Activated CD4-positive, alpha-beta T cell treated with anti-CD3 and anti-CD28 coated beads for 36 hours (primary cell): ENCODE data around the gene GINS2. TPM values are rescaled to one million over a fixed set of nuclear protein-coding genes. Genes with fewer than 3 reads are reported as not detected.
A peak's percentile ranks its signal among the peaks of the same experiment; 100 is the strongest.

Experiments
- ATAC-seq: fragments of 200-7000 bp; cut with Tn5 transposase; one replicate; pipeline ENCODE4 v1.10.0; 2021; ENCODE audit warnings: mild to moderate bottlenecking, moderate library complexity
- CTCF ChIA-PET: fragments of 350-600 bp; sonication (Branson Sonifier 250); formaldehyde crosslinking; loops from one replicate; lab custom pipeline; 2021; ENCODE audit warnings: antibody characterized with exemption; lab: Charles Lee
- POLR2A ChIA-PET: fragments of 350-600 bp; sonication (Branson Sonifier 250); formaldehyde crosslinking; loops from one replicate; lab custom pipeline; 2021; ENCODE audit warnings: antibody characterized with exemption, inconsistent platforms; lab: Charles Lee
- DNase-seq: peaks from one replicate; pipeline ENCODE4 v3.0.0-alpha.2; 2020
- H3K27ac Mint-ChIP-seq: one replicate; pipeline ENCODE4 v1.8.0; 2021; ENCODE audit warnings: mixed read lengths
- H3K27me3 Mint-ChIP-seq: one replicate; pipeline ENCODE4 v1.8.0; 2021; ENCODE audit warnings: mixed read lengths
- H3K36me3 Mint-ChIP-seq: one replicate; pipeline ENCODE4 v1.8.0; 2021; ENCODE audit warnings: low read depth, mixed read lengths
- H3K4me1 Mint-ChIP-seq: one replicate; pipeline ENCODE4 v1.8.0; 2021; ENCODE audit warnings: mixed read lengths
- H3K4me3 Mint-ChIP-seq: one replicate; pipeline ENCODE4 v1.8.0; 2021; ENCODE audit warnings: mild to moderate bottlenecking, moderate library complexity, mixed read lengths
- H3K9me3 Mint-ChIP-seq: one replicate; pipeline ENCODE4 v1.8.0; 2021; ENCODE audit warnings: low read depth, mixed read lengths
- intact Hi-C, 2 experiments: fragments of 100-400 bp; cut with DNase I in 1 of 2; cut with micrococcal nuclease in 1 of 2; formaldehyde crosslinking; loops; one replicate each; pipeline versions ENCODE4 v1.14.2 to v1.15.1; 2022 to 2024; cut with DNase I, micrococcal nuclease
- total RNA-seq, 2 experiments: library from RNA; stranded (reverse); gene quantifications; one replicate each; pipeline ENCODE4 v1.2.3, GENCODE V29; 2021

Gene GINS2
- total RNA-seq, 2 experiments from 2014 or later: 86.4 to 87.5 TPM

DNA sequence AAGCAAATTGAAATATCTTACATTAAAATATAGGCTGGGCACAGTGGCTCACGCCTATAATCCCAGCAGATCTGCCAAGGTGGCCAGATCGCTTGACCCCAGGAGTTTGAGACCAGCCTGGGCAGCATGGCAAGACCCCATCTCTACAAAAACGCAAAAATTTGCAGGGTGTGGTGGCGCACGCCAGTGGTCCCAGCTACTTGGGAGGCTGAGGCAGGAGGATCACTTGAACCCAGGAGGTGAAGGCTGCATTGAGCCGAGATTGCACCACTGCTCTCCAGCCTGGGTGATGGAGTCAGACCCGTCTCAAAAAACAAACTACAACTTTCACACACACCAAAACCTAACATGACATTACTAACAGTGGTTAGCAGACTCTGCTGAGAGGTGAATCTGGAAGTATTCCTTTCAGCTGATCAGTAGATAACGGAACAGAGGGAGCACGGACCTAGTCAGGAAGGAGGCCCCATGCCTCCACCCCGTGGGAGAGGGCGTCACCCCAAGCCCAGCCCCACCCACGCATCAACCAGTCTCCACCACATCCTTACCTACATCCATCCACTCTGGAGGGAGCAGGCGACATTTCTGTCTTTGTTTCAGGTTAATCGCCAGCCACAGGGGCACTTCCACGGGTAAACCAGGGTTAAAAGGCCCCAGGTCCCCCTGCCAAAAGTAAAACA, 1.7 kb downstream of the GINS2 start:
- Mint-ChIP-seq H3K4me3 (peak overlapping the region; percentile 88), H3K27me3 (peaks cover 3% of the 10 kb centered on the region)
- CTCF ChIA-PET: interaction anchor here (0.5 to 1.9 kb wide), 6 partner anchors 9 to 692 kb away, joined by 3 to 4 read pairs (median 3); no protein-coding TSS in a partner anchor

DNA sequence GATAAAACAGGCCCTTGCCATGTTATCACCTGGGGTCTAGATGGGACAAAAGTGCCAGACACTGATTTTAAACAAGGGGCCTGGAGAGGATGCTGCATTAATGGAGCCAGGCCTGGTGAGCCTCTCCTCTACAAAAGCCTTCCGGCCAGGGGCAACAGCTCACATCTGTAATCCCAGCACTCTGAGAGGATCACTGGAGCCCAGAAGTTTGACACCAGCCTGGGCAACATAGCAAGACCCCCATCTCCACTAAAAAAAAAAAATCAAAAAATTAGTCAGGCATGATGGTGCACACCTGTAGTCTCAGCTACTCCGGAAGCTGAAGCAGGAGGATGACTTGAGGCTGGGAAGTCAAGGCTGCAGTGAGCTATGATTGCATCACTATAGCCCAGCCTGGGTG, 3.5 kb downstream of the GINS2 start:
- Mint-ChIP-seq H3K4me1 (peaks cover 18% of the 10 kb centered on the region), H3K27me3 (no peaks in the 10 kb centered on the region), H3K9me3 (no peaks in the 10 kb centered on the region), H3K27ac (no peak overlapping the region), H3K4me3 (no peak overlapping the region), H3K36me3 (peaks cover 57% of the 10 kb centered on the region)
- ChIA-PET POLR2A (interaction anchor here (0.6 to 1.0 kb wide), 2 partner anchors 32 to 173 kb away, joined by 3 to 4 read pairs; no protein-coding TSS in a partner anchor), CTCF (interaction anchor here (1.2 to 1.9 kb wide), 2 partner anchors 11 to 26 kb away, joined by 4 to 5 read pairs; no protein-coding TSS in a partner anchor)
- DNase-seq (no peak), ATAC-seq (no peak)
- intact Hi-C loops: loop anchor here in 1 of 2 experiments (5.0 to 10.0 kb wide), 2 partner anchors 212 to 870 kb away; partner anchors contain the start of genes IRF8 and MTHFSD

More for the DNA sequence above, 1.7 kb downstream of the GINS2 start:
- Mint-ChIP-seq H3K4me1 (peaks cover 18% of the 10 kb centered on the region), H3K27ac (peak overlapping the region; percentile 42), H3K9me3 (no peaks in the 10 kb centered on the region), H3K36me3 (peaks cover 44% of the 10 kb centered on the region)
- ATAC-seq (no peak), DNase-seq (peak; percentile 52)
- POLR2A ChIA-PET: no interaction called here
- intact Hi-C loops: loop anchor here in 1 of 2 experiments (5.0 to 10.0 kb wide), 2 partner anchors 210 to 868 kb away; partner anchors contain the start of genes IRF8 and MTHFSD

DNA sequence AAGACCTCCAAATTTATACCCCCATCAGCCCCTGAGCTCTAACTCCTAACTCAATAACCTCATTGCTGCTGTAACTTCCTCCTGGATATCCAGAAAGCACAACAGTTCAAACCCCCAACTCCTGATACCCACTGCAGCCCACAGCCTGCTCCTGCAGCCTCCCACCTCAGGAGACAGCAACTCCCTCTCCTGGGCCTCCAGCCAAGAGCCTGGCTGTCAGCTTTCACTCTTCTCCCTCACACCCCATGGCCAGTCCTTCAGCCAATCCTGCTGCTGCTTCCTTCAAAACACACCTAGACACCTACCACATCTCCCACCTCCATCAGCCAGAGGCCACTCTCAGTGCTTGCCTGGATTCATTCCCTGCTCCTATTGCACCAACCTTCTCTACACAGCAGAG, 5.4 kb downstream of the GINS2 start:
- POLR2A ChIA-PET: no interaction called here
- Mint-ChIP-seq H3K36me3 (peaks cover 68% of the 10 kb centered on the region), H3K27ac (no peak overlapping the region), H3K9me3 (no peaks in the 10 kb centered on the region), H3K27me3 (no peaks in the 10 kb centered on the region), H3K4me1 (peaks cover 18% of the 10 kb centered on the region), H3K4me3 (no peak overlapping the region)
- DNase-seq (no peak), ATAC-seq (no peak)
- CTCF ChIA-PET: interaction anchor here (0.5 to 1.2 kb wide), 4 partner anchors 9 to 138 kb away, joined by 3 read pairs; no protein-coding TSS in a partner anchor
- intact Hi-C loops: loop anchor here in 1 of 2 experiments (10.0 kb wide), 1 partner anchor 871 kb away; the partner anchor contains the start of gene MTHFSD

DNA sequence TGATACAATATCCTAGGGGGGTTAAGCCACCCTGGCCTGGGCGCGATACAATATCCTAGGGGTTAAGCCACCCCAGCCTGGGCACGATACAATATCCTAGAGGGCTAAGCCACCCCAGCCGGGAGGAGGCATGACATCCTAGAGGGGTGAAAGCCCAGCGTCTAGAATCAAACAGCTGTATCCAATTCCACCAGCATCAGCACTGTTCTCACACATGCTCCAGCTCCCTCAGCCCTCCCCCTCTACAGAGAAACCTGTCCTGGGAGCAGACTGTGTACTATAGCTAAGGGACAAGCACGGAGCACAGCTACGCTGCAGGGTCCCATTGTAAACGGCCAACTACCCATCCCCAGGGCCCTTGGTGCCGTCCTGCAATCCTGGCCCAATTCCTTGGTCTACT, 6.2 kb downstream of the GINS2 start:
- Mint-ChIP-seq H3K27me3 (no peaks in the 10 kb centered on the region), H3K4me1 (peaks cover 14% of the 10 kb centered on the region), H3K4me3 (no peak overlapping the region), H3K36me3 (peaks cover 64% of the 10 kb centered on the region), H3K27ac (no peak overlapping the region), H3K9me3 (no peaks in the 10 kb centered on the region)
- POLR2A ChIA-PET: no interaction called here
- intact Hi-C loops: loop anchor here in 1 of 2 experiments (10.0 kb wide), 1 partner anchor 872 kb away; the partner anchor contains the start of gene MTHFSD
- ATAC-seq (no peak), DNase-seq (no peak)
- CTCF ChIA-PET: interaction anchor here (1.2 kb wide), 1 partner anchor 10 kb away, joined by 3 read pairs; no protein-coding TSS in a partner anchor

DNA sequence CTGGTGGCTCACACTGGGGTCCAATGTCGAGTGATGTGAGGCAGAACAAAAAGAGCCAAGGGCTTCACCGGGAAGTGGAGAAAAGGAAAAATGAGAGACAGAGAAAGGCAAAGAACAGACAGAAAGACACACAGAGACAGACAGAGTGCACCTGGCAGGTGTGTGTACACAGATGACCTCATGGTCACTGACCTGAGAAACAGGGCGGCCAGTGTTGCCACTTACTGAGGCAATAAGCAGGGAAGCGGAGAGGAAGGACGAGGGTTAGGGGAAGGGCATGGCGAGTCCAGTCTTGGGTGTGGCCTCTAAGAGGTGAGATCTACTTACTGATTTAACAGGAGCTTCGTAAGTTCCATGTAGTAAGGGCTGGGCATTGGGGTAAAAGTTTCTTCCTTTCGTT, 7.5 kb downstream of the GINS2 start:
- ATAC-seq (no peak), DNase-seq (no peak)
- H3K4me1 Mint-ChIP-seq: peaks cover 4% of the 10 kb centered on the region
- no peak overlapping the region for H3K4me3 Mint-ChIP-seq
- intact Hi-C loops: loop anchor here in 1 of 2 experiments (10.0 kb wide), 1 partner anchor 874 kb away; the partner anchor contains the start of gene MTHFSD
- CTCF ChIA-PET: no interaction called here
- H3K27me3 Mint-ChIP-seq: no peaks in the 10 kb centered on the region
- H3K9me3 Mint-ChIP-seq: no peaks in the 10 kb centered on the region
- H3K36me3 Mint-ChIP-seq: peaks cover 55% of the 10 kb centered on the region
- POLR2A ChIA-PET: interaction anchor here (0.5 kb wide), 1 partner anchor 10 kb away, joined by 3 read pairs; no protein-coding TSS in a partner anchor
- H3K27ac Mint-ChIP-seq: no peak overlapping the region

DNA sequence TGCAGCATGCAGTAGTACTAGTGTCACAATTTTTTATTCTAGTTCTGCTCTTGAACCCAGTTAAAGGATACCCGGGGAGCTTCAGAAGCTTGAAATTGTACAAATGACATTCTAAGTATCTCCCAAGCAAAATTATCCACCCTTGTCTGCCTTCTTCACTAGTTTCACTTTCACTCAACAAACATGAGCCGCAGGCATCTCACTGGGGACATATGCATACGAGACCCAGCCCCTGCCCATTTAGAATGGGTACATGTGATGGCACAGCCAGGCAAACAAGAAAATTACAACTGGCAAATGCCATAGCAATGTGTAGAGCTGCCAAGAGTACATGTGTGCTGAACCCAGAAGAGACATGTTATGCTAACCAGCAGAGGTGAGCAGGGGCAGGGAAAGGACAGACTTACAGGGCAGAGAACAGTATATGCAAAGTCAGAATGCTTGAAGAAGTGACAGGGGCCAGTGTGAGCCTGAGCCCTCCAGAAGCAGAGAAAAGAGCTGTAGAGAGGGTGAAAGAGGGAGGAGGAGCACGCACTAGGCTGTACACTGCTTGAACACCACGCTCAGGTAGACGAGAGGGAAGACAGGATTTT, 8.3 kb downstream of the GINS2 start:
- intact Hi-C loops: loop anchor here in 1 of 2 experiments (10.0 kb wide), 1 partner anchor 874 kb away; the partner anchor contains the start of gene MTHFSD
- no peak for ATAC-seq
- CTCF ChIA-PET: interaction anchor here (1.8 kb wide), 1 partner anchor 12 kb away, joined by 5 read pairs; no protein-coding TSS in a partner anchor

DNA sequence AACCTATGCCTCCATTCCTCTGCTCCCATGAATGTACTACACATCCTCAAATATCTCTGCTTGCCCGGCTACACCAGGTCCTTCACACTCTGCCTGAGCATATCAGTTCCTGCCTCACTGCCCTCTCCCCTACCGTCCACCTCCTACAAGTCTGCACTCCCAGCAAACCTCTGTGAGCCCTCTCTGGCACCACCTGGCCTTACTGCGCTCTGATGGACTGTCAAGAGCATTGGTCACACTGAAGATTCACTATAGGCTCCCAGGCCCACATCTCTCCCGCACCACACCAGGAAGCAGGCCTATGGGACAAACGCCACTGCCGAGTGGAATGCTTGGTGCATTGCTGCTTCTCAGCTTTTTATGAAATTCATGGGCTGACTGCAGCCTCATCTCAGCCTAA, 8.9 kb downstream of the GINS2 start:
- POLR2A ChIA-PET: no interaction called here
- H3K4me3 Mint-ChIP-seq: no peak overlapping the region
- no peak for ATAC-seq
- no peak for DNase-seq
- no peaks in the 10 kb centered on the region for H3K27me3 Mint-ChIP-seq
- intact Hi-C loops: loop anchor here in 1 of 2 experiments (10.0 kb wide), 1 partner anchor 875 kb away; the partner anchor contains the start of gene MTHFSD
- peaks cover 57% of the 10 kb centered on the region for H3K36me3 Mint-ChIP-seq
- CTCF ChIA-PET: interaction anchor here (1.8 kb wide), 1 partner anchor 13 kb away, joined by 5 read pairs; no protein-coding TSS in a partner anchor
- H3K4me1 Mint-ChIP-seq: peaks cover 7% of the 10 kb centered on the region
- H3K27ac Mint-ChIP-seq: no peak overlapping the region
- H3K9me3 Mint-ChIP-seq: no peaks in the 10 kb centered on the region

More for the DNA sequence above, 8.3 kb downstream of the GINS2 start:
- H3K36me3 Mint-ChIP-seq: peaks cover 57% of the 10 kb centered on the region
- no peak for DNase-seq
- no peaks in the 10 kb centered on the region for H3K9me3 Mint-ChIP-seq
- no peak overlapping the region for H3K27ac Mint-ChIP-seq
- H3K4me3 Mint-ChIP-seq: no peak overlapping the region
- H3K4me1 Mint-ChIP-seq: peaks cover 4% of the 10 kb centered on the region
- POLR2A ChIA-PET: no interaction called here
- H3K27me3 Mint-ChIP-seq: no peaks in the 10 kb centered on the region

DNA sequence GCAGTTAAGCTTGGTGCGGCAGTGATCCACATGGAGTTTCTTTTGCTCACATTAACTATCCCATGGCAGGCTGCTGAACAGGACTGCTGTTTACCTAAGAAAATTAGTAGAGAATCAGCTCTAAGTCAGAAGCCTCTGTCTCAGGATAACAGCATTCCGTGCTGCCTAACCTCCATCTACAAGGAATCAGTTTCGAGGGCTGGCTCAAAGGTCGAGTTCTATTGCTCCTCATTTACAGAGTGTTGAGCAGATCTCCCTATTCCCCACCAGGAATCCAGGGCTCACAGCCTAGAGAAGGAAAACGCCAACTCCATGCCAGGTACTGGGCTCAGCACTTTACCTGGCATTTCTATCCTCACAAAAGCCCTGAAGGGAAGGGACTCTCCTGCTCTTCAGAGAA, 9.9 kb downstream of the GINS2 start:
- no peak overlapping the region for H3K27ac Mint-ChIP-seq
- H3K9me3 Mint-ChIP-seq: no peaks in the 10 kb centered on the region
- peaks cover 7% of the 10 kb centered on the region for H3K4me1 Mint-ChIP-seq
- ChIA-PET CTCF (interaction anchor here (0.6 to 1.8 kb wide), 3 partner anchors 14 to 22 kb away, joined by 3 to 5 read pairs (median 3); no protein-coding TSS in a partner anchor), POLR2A (no interaction called here)
- ATAC-seq: no peak
- peaks cover 61% of the 10 kb centered on the region for H3K36me3 Mint-ChIP-seq
- H3K27me3 Mint-ChIP-seq: no peaks in the 10 kb centered on the region
- no peak for DNase-seq
- H3K4me3 Mint-ChIP-seq: no peak overlapping the region
- intact Hi-C loops: no loop called here

DNA sequence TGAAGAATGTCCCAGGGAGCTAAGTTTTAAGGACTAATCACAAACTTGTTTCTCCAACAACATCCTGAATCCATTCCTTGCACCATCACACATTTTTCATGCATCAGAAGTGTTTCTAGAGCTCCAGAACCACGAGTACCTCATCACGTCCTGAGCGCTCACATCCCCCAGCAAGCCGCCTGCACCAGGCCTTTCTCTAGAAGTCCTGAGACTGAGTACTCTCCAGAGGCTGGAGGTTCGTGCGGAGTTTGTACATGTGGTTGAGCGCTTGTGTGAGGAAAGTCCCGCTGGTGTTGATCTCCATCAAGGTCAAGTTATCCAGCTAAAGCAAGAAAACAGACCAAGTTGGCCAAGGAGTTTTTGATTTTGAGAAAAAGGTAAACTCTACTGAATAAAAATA, 10.7 kb downstream of the GINS2 start:
- Mint-ChIP-seq H3K27me3 (no peaks in the 10 kb centered on the region), H3K4me3 (no peak overlapping the region), H3K27ac (no peak overlapping the region), H3K9me3 (no peaks in the 10 kb centered on the region), H3K4me1 (peaks cover 7% of the 10 kb centered on the region), H3K36me3 (peaks cover 56% of the 10 kb centered on the region)
- ATAC-seq (no peak), DNase-seq (no peak)
- intact Hi-C loops: no loop called here
- ChIA-PET CTCF (interaction anchor here (0.8 to 1.5 kb wide), 3 partner anchors 9 to 27 kb away, joined by 3 read pairs; no protein-coding TSS in a partner anchor), POLR2A (no interaction called here)

DNA sequence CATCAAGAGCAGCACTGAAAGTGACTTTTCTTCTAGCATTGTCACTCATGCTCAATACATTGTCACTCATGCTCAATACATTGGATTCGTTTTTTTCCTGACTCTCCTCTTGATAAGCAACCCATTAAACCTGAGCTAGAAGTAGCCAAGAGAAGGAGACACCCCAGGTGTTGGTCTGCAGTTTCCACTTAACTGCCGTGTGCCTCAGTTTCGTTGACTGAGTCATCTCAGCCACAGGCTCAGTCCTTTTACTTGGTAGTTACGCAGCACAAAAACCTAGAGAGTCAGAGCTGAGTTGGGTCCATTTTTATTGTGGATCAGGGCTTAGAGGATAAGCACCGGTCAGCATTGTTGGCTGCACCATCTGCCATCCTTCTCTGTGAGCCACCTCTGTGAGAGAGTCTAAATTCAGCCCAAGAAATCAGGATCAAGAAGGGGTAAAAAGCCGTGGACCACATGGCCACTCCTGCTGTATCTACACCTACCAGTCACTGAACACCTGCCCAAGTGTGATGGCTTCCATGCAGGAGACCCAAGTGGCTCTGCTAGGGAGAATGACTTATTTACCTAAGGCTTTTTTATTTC, 11.3 kb downstream of the GINS2 start:
- Mint-ChIP-seq H3K36me3 (peaks cover 59% of the 10 kb centered on the region), H3K9me3 (no peaks in the 10 kb centered on the region), H3K4me3 (no peak overlapping the region), H3K27ac (no peak overlapping the region), H3K4me1 (peaks cover 7% of the 10 kb centered on the region), H3K27me3 (no peaks in the 10 kb centered on the region)
- intact Hi-C loops: no loop called here
- ATAC-seq (no peak), DNase-seq (no peak)
- ChIA-PET CTCF (interaction anchor here (0.8 to 1.5 kb wide), 2 partner anchors 10 to 26 kb away, joined by 3 read pairs; no protein-coding TSS in a partner anchor), POLR2A (no interaction called here)

DNA sequence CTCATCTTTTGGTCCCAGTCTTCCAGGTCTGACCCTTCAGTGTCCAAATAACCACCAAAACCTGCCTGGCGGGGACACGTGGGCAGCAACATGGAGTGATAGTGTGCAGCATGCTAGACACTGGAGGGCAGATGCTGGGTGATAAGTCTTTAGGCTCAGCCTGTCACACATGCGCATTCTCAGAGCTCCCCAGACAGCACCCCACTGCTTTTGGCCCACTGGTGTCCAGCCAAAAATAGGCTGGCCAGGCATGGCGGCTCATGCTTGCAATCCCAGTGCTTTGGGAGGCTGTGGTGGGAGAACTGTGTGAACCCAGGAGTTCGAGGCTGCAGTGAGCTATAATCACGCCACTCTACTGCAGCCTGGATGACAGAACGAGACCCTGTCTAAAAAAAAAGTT, 12.3 kb downstream of the GINS2 start:
- Mint-ChIP-seq H3K9me3 (no peaks in the 10 kb centered on the region), H3K36me3 (peaks cover 60% of the 10 kb centered on the region), H3K4me3 (no peak overlapping the region), H3K27ac (no peak overlapping the region), H3K4me1 (peaks cover 7% of the 10 kb centered on the region), H3K27me3 (no peaks in the 10 kb centered on the region)
- intact Hi-C loops: no loop called here
- ChIA-PET POLR2A (no interaction called here), CTCF (interaction anchor here (0.7 to 1.9 kb wide), 2 partner anchors 40 to 61 kb away, joined by 4 to 7 read pairs; no protein-coding TSS in a partner anchor)
- no peak for DNase-seq
- ATAC-seq: no peak
